Lung microvascular endothelial cell (primary cell): ENCODE results near the gene HEG1. TPM values are rescaled to one million over a fixed set of nuclear protein-coding genes. Genes with fewer than 3 reads are reported as not detected.

Source experiments
- DNase-seq, 2 donors: peaks; one replicate each; pipeline versions ENCODE4 v3.0.0 to v3.0.0-alpha.2; 2010; ENCODE audit warnings: low read depth in 2 of 2
- total RNA-seq: library from RNA; depleted of rRNA; stranded (reverse); fragments of >200 nt; gene quantifications from 2 replicates; pipeline ENCODE4 v1.2.1, GENCODE V29; 2014

HEG1 gene
- total RNA-seq, 1 donor from 2014 or later: 15.1 TPM

DNA sequence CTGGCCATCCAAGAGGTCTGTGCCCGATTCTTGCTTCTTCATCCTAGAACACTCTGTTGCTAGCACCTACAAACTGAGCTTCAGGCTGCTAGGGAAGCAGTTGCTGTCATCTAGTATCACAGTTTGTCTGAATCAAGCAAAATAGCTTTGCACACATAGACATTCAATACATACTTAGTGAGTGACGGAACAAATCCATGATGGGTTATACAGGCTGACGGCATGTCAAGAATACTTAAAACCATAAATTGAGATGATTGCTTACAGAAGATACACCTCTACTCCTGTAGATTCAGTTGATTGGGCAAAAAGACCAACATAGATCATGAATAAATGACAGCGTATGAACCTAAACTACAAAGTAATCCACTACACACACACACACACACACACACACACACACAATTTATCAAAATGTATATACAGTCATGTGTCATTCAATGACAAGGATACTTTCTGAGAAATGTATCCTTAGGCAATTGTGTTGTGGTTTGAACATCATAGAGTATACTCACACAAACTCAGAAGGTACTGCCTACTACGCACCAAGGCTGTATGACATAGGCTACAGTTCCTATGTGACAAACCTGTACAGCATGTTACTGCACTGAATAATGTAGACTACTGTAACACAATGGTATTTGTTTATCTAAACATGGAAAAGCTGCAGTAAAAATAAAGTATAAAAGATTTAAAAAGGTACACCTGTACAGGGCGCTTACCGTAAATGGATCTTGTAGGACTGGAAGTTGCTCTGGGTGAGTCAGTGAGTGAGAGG, 14.4 kb upstream of the HEG1 start:
- DNase-seq: no peak

- DNase-seq: no peak
These were observed 13.7 kb upstream of the HEG1 start for GRCh38 chr3:125069452-125069851.

- no peak for DNase-seq
These were observed 12.5 kb upstream of the HEG1 start for GRCh38 chr3:125068265-125068664.

DNA sequence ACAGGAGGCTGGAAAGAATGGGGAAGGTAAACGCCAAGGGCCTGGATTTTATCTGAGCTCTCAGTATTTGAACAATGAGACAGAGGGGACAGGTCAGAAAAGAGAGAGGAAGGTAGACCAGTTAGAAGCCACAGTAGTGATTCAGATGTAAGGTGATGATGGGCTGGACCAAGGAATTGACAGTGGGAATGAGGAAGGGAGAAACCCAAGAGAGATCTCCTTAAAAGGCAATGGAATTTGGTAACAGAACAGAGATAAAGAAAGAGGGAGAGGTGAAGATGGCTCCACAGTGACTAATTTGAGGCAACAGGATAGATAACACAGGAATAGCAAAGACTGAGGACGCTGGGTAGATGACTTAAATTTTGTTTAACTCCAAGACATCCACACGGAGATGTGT, 11.4 kb upstream of the HEG1 start:
- no peak for DNase-seq

DNA sequence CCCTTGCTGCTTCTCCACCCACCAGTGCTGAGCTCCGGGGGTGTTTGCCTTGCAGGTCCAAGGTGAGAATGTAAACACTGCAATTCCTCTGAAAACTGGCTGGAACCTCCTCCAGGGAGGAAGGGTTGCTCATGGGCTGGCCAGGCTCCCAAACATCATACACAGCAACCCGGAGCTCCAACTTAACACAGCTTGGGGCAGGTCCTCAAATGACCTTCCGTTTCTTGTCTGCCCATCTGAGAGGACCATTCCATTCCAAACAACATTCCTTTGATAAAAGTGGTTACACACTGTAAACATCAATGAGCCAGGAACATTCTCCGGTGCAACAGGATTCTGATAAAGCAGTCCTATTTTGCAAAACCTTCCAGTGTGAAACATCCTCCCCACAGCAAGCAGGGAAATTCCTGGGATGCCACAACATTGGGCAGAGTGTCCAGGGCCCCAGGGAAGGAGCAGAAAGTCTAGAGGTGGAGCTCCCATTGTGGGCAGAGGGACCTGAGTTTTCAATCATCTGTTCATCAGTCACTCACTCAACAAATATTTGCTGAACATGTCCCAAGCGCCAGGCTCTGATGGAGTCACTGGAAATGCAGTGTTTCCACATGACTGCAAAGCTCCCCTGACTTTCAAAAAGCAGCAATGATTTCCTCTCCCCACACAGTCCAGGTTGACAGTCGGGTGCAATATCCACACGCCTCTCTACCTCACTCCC, 7.3 kb upstream of the HEG1 start:
- DNase-seq: peak; percentile 53 to 80

DNA sequence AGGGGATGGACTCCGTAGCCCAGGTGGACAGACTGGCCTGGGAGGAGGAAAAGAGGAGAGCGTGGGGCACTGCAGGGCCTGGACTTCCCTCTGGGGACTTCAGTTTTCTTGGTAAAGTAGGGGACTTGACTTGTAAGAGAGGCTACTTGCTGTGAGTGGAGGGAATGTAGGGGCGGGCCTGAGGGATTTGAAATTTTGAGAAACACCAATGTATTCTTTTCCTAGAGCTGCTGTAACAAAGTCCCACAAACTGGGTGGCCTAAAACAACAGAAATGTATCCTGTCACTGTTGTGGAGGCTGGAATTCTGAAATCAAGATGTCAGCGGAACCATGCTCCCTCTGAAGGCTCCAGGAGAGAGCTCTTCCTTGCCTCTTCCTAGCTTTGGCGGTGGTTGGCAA, 5.8 kb upstream of the HEG1 start:
- DNase-seq: no peak

DNA sequence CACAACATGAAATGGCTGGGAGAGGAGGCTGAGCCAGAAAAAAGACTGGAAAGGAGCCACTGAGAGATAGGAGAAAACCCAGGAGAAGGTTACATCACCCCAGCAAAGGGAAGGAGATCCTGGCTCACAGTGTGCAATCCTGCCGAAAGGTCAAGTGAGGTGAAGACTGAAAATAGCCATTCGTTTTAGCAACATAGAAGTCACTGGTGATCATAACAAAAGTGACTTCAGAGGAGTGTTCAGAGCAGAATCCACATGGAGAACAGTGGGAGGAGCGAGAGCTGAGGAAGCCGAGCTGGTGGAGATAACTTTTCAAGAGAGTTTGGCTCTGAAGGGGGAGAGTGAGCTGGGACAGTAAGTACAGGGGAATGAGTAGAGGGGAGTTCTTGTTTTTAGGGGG, 5.4 kb upstream of the HEG1 start:
- DNase-seq: peak in 1 of 2 donors; percentile 54

- peak in 1 of 2 donors; percentile 77 for DNase-seq
These were observed 3.9 kb upstream of the HEG1 start for GRCh38 chr3:125059488-125060245.

GRCh38 chr3:125058959-125059358, 3.2 kb upstream of the HEG1 start:
- no peak for DNase-seq

- no peak for DNase-seq
These were observed 2.7 kb upstream of the HEG1 start for GRCh38 chr3:125058529-125058928.

GRCh38 chr3:125057186-125057850, 1.5 kb upstream of the HEG1 start:
- peak in 1 of 2 donors; percentile 85 for DNase-seq

- peak in 1 of 2 donors; percentile 56 for DNase-seq
These were observed 375 bp downstream of the HEG1 start for GRCh38 chr3:125055331-125055912.

GRCh38 chr3:125054449-125055329, 1.1 kb downstream of the HEG1 start:
- peak; percentile 80 to 88 for DNase-seq

- DNase-seq: peak in 1 of 2 donors; percentile 27
These were observed 1.7 kb downstream of the HEG1 start for GRCh38 chr3:125054062-125054448.

DNA sequence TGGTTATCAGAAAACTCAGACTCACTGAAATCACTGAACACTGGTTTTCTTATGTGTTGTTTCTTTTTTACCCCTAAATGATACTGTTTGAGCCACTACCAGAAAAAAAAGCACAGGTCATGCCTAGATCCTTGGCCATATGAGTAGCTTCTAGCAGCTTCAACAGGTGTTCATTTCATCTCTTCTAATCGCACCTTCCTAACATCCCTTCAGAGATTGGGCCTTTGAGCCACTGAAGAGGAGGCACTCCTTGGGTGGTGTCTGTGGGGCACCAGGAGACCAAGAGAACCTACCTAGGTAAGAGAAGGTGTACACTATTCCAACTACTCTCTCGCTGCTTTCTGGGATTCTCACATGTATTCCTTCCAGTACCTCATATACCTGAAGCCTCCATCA, 2.5 kb downstream of the HEG1 start:
- no peak for DNase-seq

- peak; percentile 40 to 78 for DNase-seq
These were observed 3.0 kb downstream of the HEG1 start for GRCh38 chr3:125052624-125053303.

DNA sequence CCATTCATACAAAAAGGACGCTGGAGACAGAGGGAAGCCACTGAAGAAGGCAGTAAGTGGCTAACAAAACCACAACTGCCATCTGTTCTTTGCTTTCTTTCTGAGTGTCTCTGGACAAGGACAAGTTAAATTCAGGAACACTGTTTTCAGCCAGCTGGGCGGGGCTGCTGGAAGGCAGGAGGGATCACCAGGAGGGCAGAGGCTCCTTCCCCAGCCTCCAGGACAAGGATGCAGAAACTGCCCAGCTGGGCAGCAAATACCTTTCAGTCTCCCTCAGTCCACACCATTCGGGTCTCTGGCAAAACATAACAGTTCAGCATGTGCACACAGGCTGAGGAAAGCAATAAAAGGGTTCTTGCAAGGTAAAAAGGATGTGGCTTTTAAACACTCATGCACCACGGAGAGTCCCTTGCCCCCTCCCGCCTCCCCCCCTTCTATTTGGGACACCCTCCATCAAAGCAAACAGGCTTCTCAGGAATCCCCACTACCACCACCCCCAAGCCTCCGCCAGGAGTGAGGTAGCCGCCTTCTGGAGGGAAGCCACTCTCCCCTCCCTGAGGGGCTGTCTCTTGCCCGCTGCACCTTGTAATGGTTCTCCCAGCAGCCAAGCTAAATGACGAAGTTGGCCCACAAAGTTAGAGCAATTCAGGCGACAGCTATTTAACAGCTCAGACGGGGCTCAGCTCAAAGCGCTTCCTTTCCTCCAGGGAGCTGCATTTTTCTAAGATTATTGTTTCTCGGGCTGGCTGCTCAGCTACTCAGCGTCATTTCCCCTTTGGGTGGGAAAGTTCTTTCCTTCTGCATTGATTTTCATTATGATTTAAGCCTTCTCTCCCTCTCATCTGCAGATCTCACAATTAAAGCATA, 3.8 kb downstream of the HEG1 start:
- peak in 1 of 2 donors; percentile 88 for DNase-seq

DNA sequence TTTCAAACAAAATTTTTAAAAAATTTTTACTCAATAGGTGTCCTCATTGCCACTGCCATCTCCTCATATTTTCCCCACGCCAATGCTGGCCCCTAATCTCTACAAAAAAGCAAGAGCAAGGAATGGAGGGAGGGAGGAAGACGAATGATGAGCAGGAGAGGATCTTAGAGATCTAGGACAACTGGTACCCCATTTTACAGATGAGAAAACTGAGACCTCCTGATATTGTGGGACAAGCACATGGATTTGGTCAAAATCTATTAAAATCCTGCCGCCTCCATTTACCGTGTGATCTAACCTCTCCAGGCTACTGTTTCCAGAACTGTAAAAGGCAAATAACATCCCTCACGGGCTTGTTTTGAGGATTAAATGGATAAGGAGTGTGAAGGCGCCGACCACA, 4.6 kb downstream of the HEG1 start:
- no peak for DNase-seq
